GM11168 (cell line): ENCODE measurements around the gene PRAMEF7.
"Not testable (repeated sequence)": the region's sequence is repeated elsewhere in the genome, so short reads cannot be mapped to it uniquely, and the experiment has no call there.

Source experiments
- in situ Hi-C: fragments of 300-500 bp; cut with MboI; formaldehyde crosslinking; loops from one replicate; pipeline ENCODE4 v1.12.0; 2022; ENCODE audit warnings: low sequenced_read_pairs; ENCODE audit not compliant: unreplicated experiment

PRAMEF7 gene

DNA sequence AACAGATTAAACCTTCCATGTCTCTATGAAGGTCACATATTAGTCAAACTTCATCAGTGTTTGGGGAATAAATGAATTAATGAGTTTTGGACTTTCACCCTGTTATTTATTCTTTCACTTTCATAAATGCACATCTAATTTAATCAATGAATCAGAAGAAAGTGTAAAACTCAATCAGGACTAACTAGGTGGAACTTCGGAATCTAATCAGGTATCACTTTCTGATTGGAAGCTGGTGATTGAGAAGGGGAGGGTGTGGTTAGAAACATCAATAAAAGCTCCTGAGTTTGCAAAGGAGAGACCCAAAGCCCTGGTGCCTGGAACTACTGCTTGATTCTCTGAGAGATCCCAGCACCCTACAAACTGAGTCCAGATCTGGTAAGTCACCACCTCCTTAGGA is at the start of gene PRAMEF7:
TSS of gene PRAMEF7 (plus strand) at position 301 of the 400 bp plus-strand sequence. CDS start 1,083 bp downstream, outside the sequence.
- in situ Hi-C loops: not testable (repeated sequence)

DNA sequence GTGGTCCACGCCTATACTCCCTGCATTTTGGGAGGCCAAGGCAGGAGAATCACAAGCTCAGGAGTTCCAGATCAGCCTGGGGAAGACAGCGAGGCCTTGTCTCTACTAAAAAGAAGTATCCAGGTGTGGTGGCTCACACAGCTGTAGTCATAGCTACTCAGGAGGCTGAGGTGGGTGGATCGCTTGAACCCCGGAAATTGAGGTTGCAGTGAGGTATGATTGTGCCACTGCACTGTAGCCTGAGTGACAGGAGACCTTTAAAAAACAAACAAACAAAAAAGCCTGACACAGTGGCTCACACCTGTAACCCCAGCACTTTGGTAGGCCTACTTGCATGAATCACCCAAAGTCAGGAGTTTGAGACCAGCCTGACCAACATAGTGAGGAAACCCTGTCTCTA is 38.0 kb upstream of the PRAMEF7 start:
- in situ Hi-C loops: loop anchor here (25.0 kb wide), 1 partner anchor 434 kb away; the partner anchor contains the start of genes PRAMEF15 and PRAMEF33

DNA sequence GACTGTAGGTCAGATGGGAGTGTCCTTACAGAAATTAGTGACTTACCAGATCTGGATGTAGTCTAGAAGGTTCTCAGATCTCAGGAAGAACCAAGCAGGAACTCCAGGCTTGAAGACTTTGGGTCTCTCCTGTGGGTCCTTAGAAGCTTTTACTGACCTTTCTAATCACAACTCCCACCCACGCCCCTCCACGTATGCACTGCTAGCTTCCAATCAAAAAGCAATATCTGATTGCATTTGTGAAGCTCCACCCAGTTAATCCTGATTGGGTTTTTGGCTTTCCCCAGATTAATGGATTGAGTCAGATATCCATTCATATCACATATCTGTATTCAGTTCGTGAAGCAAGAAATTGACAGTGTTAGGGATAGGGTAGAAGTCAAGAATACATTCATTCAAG is 30.3 kb upstream of the PRAMEF7 start, which contains the start of gene PRAMEF4:
TSS of gene PRAMEF4 (minus strand) at position 101 of the 400 bp plus-strand sequence. CDS start 2,807 bp downstream, outside the sequence.
- in situ Hi-C loops: loop anchor here (25.0 kb wide), 1 partner anchor 426 kb away; the partner anchor contains the start of genes PRAMEF15 and PRAMEF33

DNA sequence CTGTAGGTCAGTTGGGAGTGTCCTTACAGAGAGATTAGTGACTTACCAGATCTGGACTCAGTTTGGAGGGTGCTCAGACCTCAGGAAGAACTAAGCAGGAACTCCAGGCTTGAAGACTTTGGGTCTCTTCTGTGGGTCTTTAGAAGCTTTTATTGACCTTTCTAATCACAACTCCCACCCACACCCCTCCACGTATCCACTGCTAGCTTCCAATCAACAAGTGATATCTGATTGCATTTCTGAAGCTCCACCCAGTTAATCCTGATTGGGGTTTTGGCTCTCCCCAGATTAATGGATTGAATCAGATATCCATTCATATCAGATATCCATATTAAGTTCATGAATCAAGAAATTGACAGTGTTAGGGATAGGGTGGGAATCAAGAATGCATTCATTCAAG is 18.2 kb upstream of the PRAMEF7 start, which contains the start of gene PRAMEF10:
TSS of gene PRAMEF10 (minus strand) at position 101 of the 400 bp plus-strand sequence. CDS start 2,423 bp downstream, outside the sequence.
- in situ Hi-C loops: loop anchor here (25.0 kb wide), 1 partner anchor 414 kb away; the partner anchor contains the start of genes PRAMEF15 and PRAMEF33

DNA sequence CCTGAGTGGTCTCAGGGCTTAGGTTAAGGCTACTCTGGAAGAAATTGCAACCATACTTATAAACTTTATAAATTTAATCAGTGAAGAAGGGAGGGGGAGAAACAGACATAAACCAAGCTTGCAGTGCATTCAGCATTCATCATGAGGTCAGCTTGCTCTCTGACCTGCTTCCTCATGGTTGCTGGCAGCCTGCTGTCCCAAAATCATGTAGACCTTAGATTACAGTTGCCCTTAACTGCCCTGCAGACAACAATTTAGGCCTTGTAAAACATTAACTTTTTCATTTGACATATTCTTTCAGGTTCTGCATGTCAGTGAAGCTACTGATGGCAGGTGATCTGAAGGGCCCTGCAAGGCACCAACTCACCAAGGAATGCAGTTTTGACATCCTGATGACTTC is 17.2 kb upstream of the PRAMEF7 start:
- in situ Hi-C loops: loop anchor here (25.0 kb wide), 1 partner anchor 413 kb away; the partner anchor contains the start of genes PRAMEF15 and PRAMEF33

DNA sequence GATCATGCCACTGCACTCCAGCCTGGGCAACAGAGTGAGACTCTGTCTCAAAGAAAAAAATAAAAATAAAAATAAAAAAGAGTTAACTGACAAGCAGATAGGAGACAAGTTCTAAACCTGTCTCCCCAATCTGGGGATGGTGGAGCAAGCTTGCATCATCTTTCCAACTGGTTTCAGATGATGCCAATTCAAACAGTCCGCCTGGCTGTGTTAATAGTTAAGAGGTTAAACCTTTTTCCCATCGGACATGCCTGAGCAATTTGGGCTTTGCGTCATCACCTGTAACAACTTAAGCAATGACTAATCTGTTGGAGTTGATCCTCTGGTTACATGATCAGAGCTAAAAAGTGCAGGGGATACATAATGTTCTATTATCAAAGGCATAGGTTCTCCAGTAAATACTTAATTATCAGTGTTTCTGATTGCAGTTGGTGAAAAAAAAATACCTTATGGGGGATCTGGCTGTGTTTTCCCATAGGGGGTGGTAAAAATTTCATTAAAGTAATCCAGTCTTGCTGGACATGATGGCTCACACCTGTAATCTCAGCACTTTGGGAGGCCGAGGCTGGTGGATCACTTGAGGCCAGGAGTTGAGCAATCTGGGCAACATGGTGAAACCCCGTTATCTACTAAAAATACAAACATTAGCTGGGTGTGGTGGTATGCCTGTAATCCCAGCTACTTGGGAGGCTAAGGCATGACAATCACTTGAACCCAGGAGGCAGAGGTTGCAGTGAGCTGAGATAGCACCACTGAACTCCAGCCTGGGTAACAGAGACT is 12.4 kb upstream of the PRAMEF7 start:
- in situ Hi-C loops: not testable (repeated sequence)

DNA sequence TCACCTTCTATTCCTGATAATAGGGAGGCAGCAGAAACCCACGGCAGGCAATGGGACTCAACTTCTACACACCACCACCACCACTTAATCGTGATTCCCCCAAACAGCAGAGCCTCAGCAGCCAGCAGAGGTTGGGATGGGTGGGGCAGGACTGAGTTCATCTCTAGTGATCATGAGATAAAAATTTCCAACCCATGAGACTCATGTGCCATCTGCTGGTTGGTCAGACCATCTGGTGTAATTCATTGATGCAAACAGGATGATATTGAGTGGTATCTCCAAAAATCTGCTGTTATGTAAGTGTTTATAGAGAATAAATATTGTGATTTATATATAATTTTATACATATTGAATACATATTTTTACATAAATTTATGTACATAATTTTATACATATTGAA is 5.3 kb downstream of the PRAMEF7 start:
- in situ Hi-C loops: not testable (repeated sequence)

DNA sequence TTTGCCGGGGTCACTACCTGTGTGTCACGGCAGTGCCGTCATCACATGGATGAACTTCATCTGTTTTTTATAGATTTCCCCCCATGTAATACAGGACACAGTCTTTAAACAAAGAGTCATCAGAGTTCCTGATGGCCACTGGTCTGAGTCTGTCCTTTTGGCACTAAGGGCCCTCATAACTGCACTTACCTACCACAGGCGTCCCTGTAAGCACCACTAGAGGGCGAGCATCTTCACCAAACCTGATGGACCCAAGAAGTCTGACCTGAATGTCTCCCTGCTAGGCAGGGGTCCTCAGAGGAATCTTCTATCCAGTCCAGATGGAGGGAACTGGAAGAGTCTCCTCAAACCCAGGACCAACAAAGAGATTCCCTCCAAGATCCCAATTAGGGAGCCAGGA is 8.0 kb downstream of the PRAMEF7 start:
- in situ Hi-C loops: not testable (repeated sequence)

DNA sequence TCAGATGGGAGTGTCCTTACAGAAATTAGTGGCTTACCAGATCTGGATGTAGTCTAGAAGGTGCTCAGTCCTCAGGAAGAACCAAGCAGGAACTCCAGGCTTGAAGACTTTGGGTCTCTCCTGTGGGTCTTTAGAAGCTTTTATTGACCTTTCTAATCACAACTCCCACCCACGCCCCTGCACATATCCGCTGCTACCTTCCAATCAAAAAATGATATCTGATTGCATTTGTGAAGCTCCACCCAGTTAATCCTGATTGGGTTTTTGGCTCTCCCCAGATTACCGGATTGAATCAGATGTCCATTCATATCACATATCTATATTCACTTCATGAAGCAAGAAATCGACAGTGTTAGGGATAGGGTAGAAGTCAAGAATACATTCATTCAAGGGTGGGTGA is 31.1 kb downstream of the PRAMEF7 start, which contains the start of gene PRAMEF6:
TSS of gene PRAMEF6 (minus strand) at position 101 of the 400 bp plus-strand sequence. CDS start 5,062 bp downstream, outside the sequence.
- in situ Hi-C loops: loop anchor here (10.0 kb wide), 1 partner anchor 297 kb away; no protein-coding TSS in a partner anchor
